Suprapubic skin (tissue), 4 donors: ENCODE results near the gene RASGEF1C. TPM values are rescaled to one million over a fixed set of nuclear protein-coding genes. Genes with fewer than 3 reads are reported as not detected.
A peak's percentile ranks its signal among the peaks of the same experiment; 100 is the strongest.

Source experiments
- DNase-seq, 2 donors: peaks; one replicate each; pipeline ENCODE4 v3.0.0-alpha.2; 2019; ENCODE audit warnings: low spot score in 2 of 2
- H3K27ac ChIP-seq: fragments of 200-600 bp; sonication (generic); one replicate; pipeline ENCODE4 v1.5.1; 2019
- H3K27me3 ChIP-seq: fragments of 200-600 bp; sonication (generic); one replicate; pipeline ENCODE4 v1.5.1; 2019
- H3K36me3 ChIP-seq: fragments of 200-600 bp; sonication (generic); one replicate; pipeline ENCODE4 v1.5.1; 2019
- H3K4me1 ChIP-seq: fragments of 200-600 bp; sonication (generic); one replicate; pipeline ENCODE4 v1.5.1; 2019
- H3K4me3 ChIP-seq: fragments of 200-600 bp; sonication (generic); one replicate; pipeline ENCODE4 v1.5.1; 2019; ENCODE audit warnings: mild to moderate bottlenecking
- H3K9me3 ChIP-seq: fragments of 200-600 bp; sonication (generic); one replicate; pipeline ENCODE4 v1.5.1; 2019
- CTCF ChIP-seq, 2 donors: fragments of 200-600 bp in 1 of 2; fragments of 450-650 bp in 1 of 2; sonication (generic) in 1 of 2; IDR thresholded peaks; one replicate each; pipeline ENCODE4 v1.5.1; 2016 to 2019; ENCODE audit warnings: antibody characterized with exemption in 2 of 2, mild to moderate bottlenecking in 1 of 2, moderate library complexity in 1 of 2
- EP300 ChIP-seq: sonication (generic); formaldehyde crosslinking; IDR thresholded peaks from one replicate; pipeline ENCODE4 v1.6.1; 2017; ENCODE audit warnings: antibody characterized with exemption
- POLR2A ChIP-seq, 2 donors: fragments of 450-650 bp; IDR thresholded peaks; one replicate each; pipeline ENCODE4 v1.6.1; 2017; ENCODE audit warnings: antibody characterized with exemption in 2 of 2, mild to moderate bottlenecking in 2 of 2, moderate library complexity in 2 of 2
- POLR2AphosphoS5 ChIP-seq, 3 donors: sonication (generic); formaldehyde crosslinking; IDR thresholded peaks; one replicate each; pipeline ENCODE4 v1.6.1; 2017; ENCODE audit warnings: antibody characterized with exemption in 3 of 3
- WGBS: methylation state at CpG from one replicate; pipeline ENCODE4 v1.1.5; 2018; 5-methylcytosine and 5-hydroxymethylcytosine counted together
- total RNA-seq, 4 donors: library from RNA; depleted of rRNA; stranded (reverse); fragments of >200 nt; gene quantifications; one replicate each; pipeline ENCODE4 v1.1.0, GENCODE V29; 2016

Gene RASGEF1C
- total RNA-seq, 4 donors from 2014 or later, result 0.64 to 0.89 (median 0.81) TPM

GRCh38 chr5:180116077-180116999, 92.7 kb downstream of the RASGEF1C start:
- H3K27me3 ChIP-seq, result peaks cover 16% of the 10 kb centered on the region
- no peaks in the 10 kb centered on the region for H3K9me3 ChIP-seq
- WGBS, result 77% methylated on average over 27 of the region's 31 CpGs
- no peaks in the 10 kb centered on the region for H3K36me3 ChIP-seq
- no peaks in the 10 kb centered on the region for H3K4me1 ChIP-seq
- TF ChIP-seq CTCF (IDR thresholded peaks at IDR 0.05) (no peak), POLR2AphosphoS5 (IDR thresholded peaks at IDR 0.05) (no peak), POLR2A (IDR thresholded peaks at IDR 0.05) (no peak)
- H3K27ac ChIP-seq, result no peak overlapping the region
- DNase-seq, result peak; percentile 33 to 71
- H3K4me3 ChIP-seq, result no peak overlapping the region

- Histone ChIP-seq H3K27me3 (peaks cover 16% of the 10 kb centered on the region), H3K4me1 (no peaks in the 10 kb centered on the region), H3K27ac (no peak overlapping the region), H3K36me3 (no peaks in the 10 kb centered on the region), H3K9me3 (no peaks in the 10 kb centered on the region), H3K4me3 (no peak overlapping the region)
- 85% methylated on average over 14 of the region's 14 CpGs for WGBS
- TF ChIP-seq POLR2A (IDR thresholded peaks at IDR 0.05) (no peak), EP300 (no peak), CTCF (IDR thresholded peaks at IDR 0.05) (no peak), POLR2AphosphoS5 (IDR thresholded peaks at IDR 0.05) (no peak)
- DNase-seq, result peak in 1 of 2 donors; percentile 69
Measured at GRCh38 chr5:180115326-180116076, 93.5 kb downstream of the RASGEF1C start.

GRCh38 chr5:180114304-180115003, 94.6 kb downstream of the RASGEF1C start:
- TF ChIP-seq POLR2AphosphoS5 (IDR thresholded peaks at IDR 0.05), result no peak
- no peak for TF ChIP-seq POLR2A (IDR thresholded peaks at IDR 0.05)
- TF ChIP-seq CTCF (IDR thresholded peaks at IDR 0.05), result no peak
- TF ChIP-seq EP300, result no peak
- peak; percentile 48 to 77 for DNase-seq
- Histone ChIP-seq H3K27me3 (peaks cover 6% of the 10 kb centered on the region), H3K4me1 (no peaks in the 10 kb centered on the region), H3K9me3 (no peaks in the 10 kb centered on the region), H3K4me3 (no peak overlapping the region), H3K27ac (no peak overlapping the region), H3K36me3 (no peaks in the 10 kb centered on the region)
- 91% methylated on average over 17 of the region's 23 CpGs for WGBS

- H3K4me1 ChIP-seq, result no peaks in the 10 kb centered on the region
- H3K36me3 ChIP-seq, result no peaks in the 10 kb centered on the region
- DNase-seq, result peak; percentile 55 to 56
- no peak overlapping the region for H3K27ac ChIP-seq
- no peak for TF ChIP-seq EP300
- no peak overlapping the region for H3K4me3 ChIP-seq
- 87% methylated on average over 23 of the region's 23 CpGs for WGBS
- peaks cover 4% of the 10 kb centered on the region for H3K27me3 ChIP-seq
- no peaks in the 10 kb centered on the region for H3K9me3 ChIP-seq
Measured at GRCh38 chr5:180113660-180114303, 95.2 kb downstream of the RASGEF1C start.

- Histone ChIP-seq H3K4me1 (no peaks in the 10 kb centered on the region), H3K9me3 (peaks cover 2% of the 10 kb centered on the region), H3K27me3 (peaks cover 4% of the 10 kb centered on the region), H3K27ac (no peak overlapping the region), H3K4me3 (no peak overlapping the region), H3K36me3 (no peaks in the 10 kb centered on the region)
- peak in 1 of 2 donors; percentile 70 for DNase-seq
- WGBS, result 83% methylated on average over 11 of the region's 15 CpGs
- no peak for TF ChIP-seq EP300
- no peak for TF ChIP-seq CTCF (IDR thresholded peaks at IDR 0.05)
Measured at GRCh38 chr5:180112181-180112861, 96.7 kb downstream of the RASGEF1C start.
